ENCODE results near the gene IPO4.

IPO4 gene

DNA sequence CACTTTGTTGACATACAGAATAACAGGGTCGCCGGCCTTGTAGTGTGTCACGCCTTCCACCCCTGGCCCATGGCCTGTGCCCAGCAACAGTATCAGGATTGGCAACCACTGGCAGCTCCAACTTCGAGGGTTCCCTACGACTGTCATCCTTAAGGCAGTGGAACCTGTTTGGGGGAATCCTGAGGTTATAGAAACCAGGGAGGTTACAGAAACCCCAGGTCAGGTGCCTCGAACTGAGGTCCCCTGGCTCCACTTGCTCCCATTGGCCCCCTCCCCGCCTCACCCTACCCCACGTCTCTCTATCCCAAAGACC lies 6.2 kb upstream of the IPO4 start:
- no peak for DNase-seq (ENCODE audit: low read depth, low spot score)

DNA sequence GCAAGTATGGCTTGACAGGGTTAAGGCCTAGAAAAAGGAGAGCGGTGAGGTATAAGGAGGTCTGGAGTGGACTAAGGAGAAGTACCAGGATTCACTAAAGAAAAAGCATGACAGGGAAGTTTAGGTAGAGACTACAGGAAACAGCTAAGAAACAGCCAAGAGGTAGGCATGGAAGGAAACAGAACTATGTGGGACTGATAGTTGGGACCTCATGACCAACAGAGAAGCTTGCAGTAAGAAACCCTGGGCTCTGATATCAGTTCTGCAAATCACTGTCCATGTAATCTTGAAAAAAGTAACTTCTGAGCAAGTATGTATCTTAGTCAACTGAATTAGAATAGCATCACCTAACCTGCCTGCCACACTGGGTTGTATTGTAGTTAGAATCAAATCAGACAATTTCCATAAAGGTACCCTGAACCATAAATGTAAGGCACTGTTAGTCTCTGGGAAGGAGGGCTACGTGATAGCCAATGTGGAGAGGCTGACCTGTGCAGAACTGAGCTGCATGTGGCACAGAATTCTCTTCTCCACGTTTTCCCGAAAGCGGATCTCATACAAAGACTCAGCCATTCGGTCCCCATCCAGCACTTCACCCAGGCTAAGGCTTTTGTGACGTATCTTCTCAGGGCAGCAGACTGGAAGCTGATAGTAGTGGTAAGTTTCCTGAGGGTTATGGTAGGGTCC lies 5.7 kb upstream of the IPO4 start:
- no peak for DNase-seq (ENCODE audit: low read depth, low spot score)

DNA sequence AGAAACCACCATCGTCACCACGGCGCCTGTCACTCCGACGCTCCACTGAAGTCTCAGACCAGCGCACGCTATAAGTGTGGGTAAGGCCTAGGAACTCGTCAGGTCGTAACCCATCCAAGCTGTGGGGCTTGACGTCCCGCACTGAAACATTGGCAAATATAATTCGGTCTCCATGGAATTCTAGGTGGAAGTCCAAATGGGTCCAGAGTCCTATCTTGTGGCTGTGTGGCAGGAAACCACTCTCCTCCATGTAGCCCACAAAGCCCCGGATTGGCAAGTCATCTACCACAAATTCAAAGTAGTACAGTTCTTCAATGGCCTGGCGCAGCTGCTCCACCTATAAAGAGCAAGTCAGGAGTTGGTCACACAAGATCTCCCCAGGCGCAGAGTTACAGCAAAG lies 4.3 kb upstream of the IPO4 start:
- no peak for DNase-seq (ENCODE audit: low read depth, low spot score)

- no peak for DNase-seq (ENCODE audit: low read depth, low spot score)
Measured at GRCh38 chr14:24190416-24190815, 1.8 kb upstream of the IPO4 start.

DNA sequence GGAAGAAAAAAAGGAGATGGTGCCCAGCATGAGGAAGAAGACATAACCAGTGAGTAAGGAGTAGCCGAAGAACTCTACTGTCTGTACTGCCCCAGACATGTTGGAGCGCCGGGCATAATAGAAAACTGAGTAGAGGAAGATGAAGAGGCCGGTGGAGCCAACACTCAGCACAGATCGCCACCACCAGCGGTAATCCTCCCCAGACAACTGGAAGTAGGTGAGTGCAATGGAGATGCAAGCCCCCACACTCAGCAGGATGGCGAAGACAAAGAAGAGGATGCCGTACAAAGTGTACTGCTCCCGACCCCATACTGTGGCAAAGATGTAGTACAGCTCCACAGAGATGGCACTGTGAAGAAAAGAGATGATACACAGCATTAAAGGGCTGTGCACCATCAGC lies 844 bp upstream of the IPO4 start:
- DNase-seq (ENCODE audit: low read depth, low spot score) = no peak

- no peak for DNase-seq (ENCODE audit: low read depth, low spot score)
Measured at GRCh38 chr14:24189059-24189375, 401 bp upstream of the IPO4 start.

GRCh38 chr14:24187539-24187915 lies 1.1 kb downstream of the IPO4 start:
- DNase-seq (ENCODE audit: low read depth, low spot score) = no peak

- DNase-seq (ENCODE audit: low read depth, low spot score) = no peak
Measured at GRCh38 chr14:24186831-24187538, 1.6 kb downstream of the IPO4 start.

DNA sequence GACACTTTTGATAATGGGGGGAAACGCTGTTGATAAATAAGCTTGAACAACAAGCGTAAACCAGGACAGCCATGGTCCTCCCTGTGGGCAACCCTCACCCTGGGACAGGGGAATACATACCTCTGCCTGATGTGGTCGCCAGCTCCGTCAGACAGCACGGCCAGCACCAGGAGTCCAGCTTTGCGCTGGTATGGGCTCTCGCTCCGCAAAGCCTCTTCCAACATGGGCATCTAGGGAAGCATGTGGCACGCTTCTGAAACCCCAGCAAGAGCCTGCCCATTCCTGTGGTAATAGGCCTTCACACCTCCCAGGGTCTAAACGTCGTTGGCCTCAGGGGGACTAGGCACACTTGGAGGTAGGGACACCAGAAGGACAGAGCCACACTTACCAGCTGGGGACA lies 2.9 kb downstream of the IPO4 start:
- DNase-seq (ENCODE audit: low read depth, low spot score) = no peak

DNA sequence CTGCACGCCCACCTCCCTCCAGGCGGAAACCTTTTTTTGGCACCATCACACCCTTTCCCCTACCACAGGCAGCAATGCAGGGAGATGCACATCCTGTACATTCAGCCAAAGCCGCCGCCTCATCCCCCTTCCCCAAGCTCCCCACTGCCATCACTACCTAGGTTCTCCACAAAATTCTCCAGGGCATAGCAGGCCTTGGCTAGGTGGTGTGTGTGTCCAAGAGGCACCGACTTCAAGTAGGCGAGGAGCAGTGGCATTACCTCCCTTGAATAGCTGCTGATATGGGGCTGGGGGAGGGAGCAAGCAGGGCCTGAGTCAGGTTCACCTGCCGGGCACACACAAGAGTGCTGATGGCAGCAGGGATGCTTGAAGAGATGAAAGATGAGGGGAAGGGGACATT lies 3.6 kb downstream of the IPO4 start:
- no peak for DNase-seq (ENCODE audit: low read depth, low spot score)

GRCh38 chr14:24184104-24184970 lies 4.3 kb downstream of the IPO4 start:
- DNase-seq (ENCODE audit: low read depth, low spot score) = no peak

GRCh38 chr14:24183014-24183481 lies 5.6 kb downstream of the IPO4 start:
- no peak for DNase-seq (ENCODE audit: low read depth, low spot score)

DNA sequence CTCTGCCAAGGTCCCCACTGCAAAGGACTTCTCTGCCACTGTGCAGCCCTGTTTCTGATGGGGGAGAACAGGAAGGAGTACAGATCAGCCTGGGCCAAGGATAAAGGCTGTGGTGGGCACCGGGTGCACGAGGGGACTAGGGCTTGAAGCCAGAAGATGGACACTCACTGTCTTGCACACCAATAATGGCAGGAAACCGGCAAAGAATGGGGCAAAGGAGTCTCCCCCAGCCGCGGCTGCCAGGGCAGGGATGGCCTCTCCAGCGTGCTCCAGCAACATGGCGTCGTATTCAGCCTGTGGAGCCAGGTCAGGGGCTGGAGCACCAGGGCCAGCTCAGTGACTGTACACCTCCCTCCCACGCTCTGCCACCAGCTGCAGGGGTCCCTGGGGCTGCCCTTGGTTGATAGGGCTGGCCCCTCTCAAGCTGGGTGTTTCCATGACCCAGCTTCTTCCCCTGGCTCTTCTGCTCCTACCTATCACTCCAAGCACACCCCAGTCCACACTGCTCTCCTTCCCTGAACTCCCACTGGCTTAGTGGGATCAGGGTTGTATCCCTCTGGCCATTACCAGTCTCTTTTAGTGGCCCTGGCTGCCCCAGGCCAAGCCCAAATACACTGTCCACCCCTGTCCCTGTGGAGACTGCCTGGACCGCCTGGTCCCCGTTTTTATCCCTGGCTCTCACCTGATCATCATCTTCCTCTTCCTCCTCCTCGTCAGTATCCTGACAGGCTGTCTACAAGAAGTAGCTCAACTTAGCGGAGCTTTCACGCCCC lies 6.3 kb downstream of the IPO4 start:
- no peak for DNase-seq (ENCODE audit: low read depth, low spot score)

- DNase-seq (ENCODE audit: low read depth, low spot score) = no peak
Measured at GRCh38 chr14:24181371-24182077, 7.1 kb downstream of the IPO4 start.

DNA sequence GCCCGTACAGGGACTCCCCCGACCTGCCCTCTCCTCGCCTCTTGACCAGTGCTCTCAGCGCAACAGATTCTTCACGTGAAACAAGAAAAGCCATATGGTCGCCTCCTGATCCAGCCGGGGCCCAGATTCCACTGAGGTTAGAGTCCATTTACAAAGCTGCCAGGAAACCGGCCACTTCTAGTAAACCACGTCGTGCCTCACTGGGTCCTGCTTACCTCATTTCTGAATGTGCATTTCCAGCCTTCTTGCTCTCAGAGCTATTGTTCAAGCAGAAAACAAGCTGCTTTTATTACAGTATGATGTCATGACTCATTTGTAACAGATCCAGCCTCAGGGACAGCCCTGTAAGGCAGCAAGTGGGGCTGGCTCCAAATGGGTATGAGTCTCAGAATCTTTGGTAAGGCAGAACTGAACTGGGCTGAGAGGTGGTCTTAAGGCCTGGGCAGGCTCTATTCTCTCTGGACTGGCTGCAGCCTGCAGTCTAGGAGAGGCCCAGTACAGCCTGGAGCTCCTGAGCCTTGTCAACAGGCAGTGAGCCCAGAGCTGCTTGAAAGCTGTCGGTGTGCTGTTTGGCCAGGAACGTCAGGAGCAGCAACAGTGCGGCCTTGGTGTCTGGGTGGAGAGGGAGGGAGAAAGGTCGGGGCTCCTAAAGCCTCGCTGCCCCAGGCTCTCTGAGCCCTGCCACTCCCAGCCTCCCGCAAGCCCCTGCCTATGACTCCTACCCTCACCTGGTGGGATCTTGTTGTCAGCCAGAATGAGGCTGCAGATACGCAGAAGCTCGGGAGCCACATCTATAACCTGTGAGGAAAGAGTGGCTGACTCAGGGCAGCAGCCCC lies 8.4 kb downstream of the IPO4 start:
- DNase-seq (ENCODE audit: low read depth, low spot score) = no peak

- DNase-seq (ENCODE audit: low read depth, low spot score) = no peak
Measured at GRCh38 chr14:24179294-24179960, 9.2 kb downstream of the IPO4 start.

DNA sequence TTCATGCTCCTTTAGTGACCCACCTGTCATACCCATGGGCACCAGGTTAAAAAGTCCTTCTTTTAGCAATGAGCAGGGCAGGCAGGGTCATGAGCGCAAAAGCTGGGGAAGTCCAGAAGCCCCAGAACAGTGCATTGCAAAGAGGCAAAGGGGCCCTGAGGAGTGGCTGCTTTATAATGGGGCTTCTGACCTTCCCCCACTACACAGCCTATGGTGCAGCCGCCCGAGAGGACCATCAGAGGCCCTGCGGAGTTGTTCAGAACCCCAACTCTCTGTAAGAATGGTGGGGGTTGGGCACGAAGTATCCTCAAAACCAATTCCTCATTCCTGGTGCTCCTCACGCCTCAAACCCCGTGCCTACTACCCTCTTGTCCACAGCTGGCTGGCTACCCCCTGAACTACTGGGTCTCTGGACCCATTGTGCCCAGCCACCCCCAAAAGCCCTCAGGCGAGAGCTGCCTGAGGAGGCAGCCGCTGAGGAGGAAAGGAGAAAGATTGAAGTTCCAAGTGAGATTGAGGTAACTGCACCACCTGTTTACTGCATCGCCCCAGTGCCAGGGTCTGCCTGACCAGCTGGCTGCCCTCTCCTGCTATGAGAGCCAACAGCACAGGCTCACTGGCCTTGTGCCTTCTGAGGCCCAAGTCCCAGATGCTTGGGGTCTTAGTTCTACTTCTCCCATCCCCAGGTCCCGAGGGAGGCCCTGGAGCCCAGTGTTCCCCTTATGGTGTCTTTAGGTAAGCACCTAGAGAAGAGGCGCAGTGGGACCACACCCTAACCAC lies 10.0 kb downstream of the IPO4 start:
- no peak for DNase-seq (ENCODE audit: low read depth, low spot score)

DNA sequence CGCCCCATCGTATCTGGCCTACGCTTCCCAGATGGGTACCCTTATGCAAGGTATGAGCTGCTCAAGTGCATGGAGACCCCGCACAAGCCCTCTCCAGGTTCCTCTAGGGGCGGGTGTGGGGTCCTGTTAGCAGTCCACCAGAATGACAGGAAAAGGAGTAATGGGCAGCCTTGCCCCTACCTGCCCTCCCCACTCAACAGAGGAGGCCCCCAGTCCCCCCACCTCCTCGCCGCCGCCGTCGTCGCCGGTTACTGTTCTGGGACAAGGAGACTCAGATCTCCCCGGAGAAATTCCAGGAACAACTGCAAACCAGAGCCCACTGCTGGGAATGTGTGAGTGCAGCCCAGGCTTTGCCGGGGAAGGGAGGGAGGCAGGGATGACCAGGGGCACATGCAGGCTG lies 10.7 kb downstream of the IPO4 start:
- no peak for DNase-seq (ENCODE audit: low read depth, low spot score)

Data from iPS DF 19.7 (cell line).